Activated B cell treated with CpG ODN at 0.5 μM for 24 hours (primary cell): ENCODE data around the gene EPHB2. TPM values are rescaled to one million over a fixed set of nuclear protein-coding genes. Genes with fewer than 3 reads are reported as not detected.

Source experiments
- ATAC-seq: fragments of 200-7000 bp; cut with Tn5 transposase; one replicate; pipeline ENCODE4 v1.10.0; 2021; ENCODE audit warnings: low read depth, mild to moderate bottlenecking, moderate library complexity
- CTCF ChIA-PET: fragments of 350-600 bp; sonication (Branson Sonifier 250); formaldehyde crosslinking; loops from one replicate; lab custom pipeline; 2021; ENCODE audit warnings: antibody characterized with exemption; lab: Charles Lee
- POLR2A ChIA-PET: fragments of 350-600 bp; sonication (Branson Sonifier 250); formaldehyde crosslinking; loops from one replicate; lab custom pipeline; 2021; ENCODE audit warnings: antibody characterized with exemption; lab: Charles Lee
- DNase-seq: peaks from one replicate; pipeline ENCODE4 v3.0.0; 2022
- H3K27ac Mint-ChIP-seq: one replicate; pipeline ENCODE4 v1.8.0; 2020; ENCODE audit warnings: mixed read lengths
- H3K27me3 Mint-ChIP-seq: one replicate; pipeline ENCODE4 v1.8.0; 2021; ENCODE audit warnings: mixed read lengths
- H3K36me3 Mint-ChIP-seq: one replicate; pipeline ENCODE4 v1.8.0; 2021; ENCODE audit warnings: low read depth, mixed read lengths
- H3K4me1 Mint-ChIP-seq: one replicate; pipeline ENCODE4 v1.8.0; 2021; ENCODE audit warnings: mixed read lengths
- H3K4me3 Mint-ChIP-seq: one replicate; pipeline ENCODE4 v1.8.0; 2020; ENCODE audit warnings: mild to moderate bottlenecking, mixed read lengths
- H3K9me3 Mint-ChIP-seq: one replicate; pipeline ENCODE4 v1.8.0; 2020; ENCODE audit warnings: mixed read lengths
- CTCF ChIP-seq: fragments of 200-600 bp; IDR thresholded peaks from one replicate; pipeline ENCODE4 v1.8.0; 2022; ENCODE audit warnings: antibody characterized with exemption, mild to moderate bottlenecking
- intact Hi-C: fragments of 100-400 bp; cut with micrococcal nuclease; formaldehyde crosslinking; loops from one replicate; pipeline ENCODE4 v1.15.1; 2024
- total RNA-seq: library from RNA; stranded (reverse); gene quantifications from 2 replicates; pipeline ENCODE4 v1.2.3, GENCODE V29; 2022

Gene EPHB2
- total RNA-seq, 1 donor from 2014 or later: 0.13 TPM

GRCh38 chr1:22789356-22789994 lies 78.8 kb downstream of the EPHB2 start:
- Mint-ChIP-seq H3K27ac (no peak overlapping the region), H3K4me1 (no peaks in the 10 kb centered on the region), H3K27me3 (no peaks in the 10 kb centered on the region), H3K36me3 (no peaks in the 10 kb centered on the region), H3K4me3 (no peak overlapping the region), H3K9me3 (no peaks in the 10 kb centered on the region)
- ATAC-seq: no peak
- ChIA-PET CTCF (no interaction called here), POLR2A (no interaction called here)
- no peak for TF ChIP-seq CTCF
- intact Hi-C loops: no loop called here
- no peak for DNase-seq

GRCh38 chr1:22790232-22791008 lies 79.8 kb downstream of the EPHB2 start:
- Mint-ChIP-seq H3K4me1 (no peaks in the 10 kb centered on the region), H3K36me3 (no peaks in the 10 kb centered on the region), H3K9me3 (no peaks in the 10 kb centered on the region), H3K4me3 (no peak overlapping the region), H3K27me3 (no peaks in the 10 kb centered on the region), H3K27ac (no peak overlapping the region)
- TF ChIP-seq CTCF: no peak
- DNase-seq (no peak), ATAC-seq (no peak)
- ChIA-PET CTCF (no interaction called here), POLR2A (no interaction called here)
- intact Hi-C loops: no loop called here

GRCh38 chr1:22791831-22792347 lies 81.2 kb downstream of the EPHB2 start:
- Mint-ChIP-seq H3K9me3 (no peaks in the 10 kb centered on the region), H3K27me3 (no peaks in the 10 kb centered on the region), H3K36me3 (no peaks in the 10 kb centered on the region), H3K4me1 (no peaks in the 10 kb centered on the region), H3K4me3 (no peak overlapping the region), H3K27ac (no peak overlapping the region)
- ATAC-seq: no peak
- CTCF ChIA-PET: no interaction called here
- TF ChIP-seq CTCF: no peak
- intact Hi-C loops: no loop called here
- no peak for DNase-seq
- POLR2A ChIA-PET: interaction anchor here (0.8 kb wide), 1 partner anchor 34 kb away, joined by 14 read pairs; no protein-coding TSS in a partner anchor

GRCh38 chr1:22792396-22793160 lies 81.9 kb downstream of the EPHB2 start:
- TF ChIP-seq CTCF: no peak
- ChIA-PET POLR2A (no interaction called here), CTCF (no interaction called here)
- Mint-ChIP-seq H3K9me3 (no peaks in the 10 kb centered on the region), H3K4me1 (no peaks in the 10 kb centered on the region), H3K27me3 (no peaks in the 10 kb centered on the region), H3K27ac (no peak overlapping the region), H3K36me3 (no peaks in the 10 kb centered on the region), H3K4me3 (no peak overlapping the region)
- DNase-seq (no peak), ATAC-seq (no peak)
- intact Hi-C loops: no loop called here

- Mint-ChIP-seq H3K27me3 (no peaks in the 10 kb centered on the region), H3K36me3 (no peaks in the 10 kb centered on the region), H3K9me3 (no peaks in the 10 kb centered on the region), H3K4me3 (no peak overlapping the region), H3K27ac (no peak overlapping the region), H3K4me1 (no peaks in the 10 kb centered on the region)
- intact Hi-C loops: no loop called here
- TF ChIP-seq CTCF: no peak
- no peak for ATAC-seq
- no peak for DNase-seq
- ChIA-PET POLR2A (no interaction called here), CTCF (no interaction called here)
Observed at GRCh38 chr1:22793647-22794046, 83.0 kb downstream of the EPHB2 start.
